Stimulated activated CD8-positive, alpha-beta memory T cell treated with anti-CD3 and anti-CD28 coated beads, Interleukin-12 subunit alpha, Interleukin-12 subunit beta, amount 100 ng/mL, for 24 hours (primary cell): ENCODE results near the gene SNX19.
"Not testable (repeated sequence)": the region's sequence is repeated elsewhere in the genome, so short reads cannot be mapped to it uniquely, and the experiment has no call there.

Experiments used
- DNase-seq: peaks from one replicate; pipeline ENCODE4 v3.0.0-alpha.2; 2020; ENCODE audit errors: extremely low read depth

SNX19 gene

GRCh38 chr11:130916238-130916855 is at the start of gene SNX19:
Gene SNX19 (minus strand): TSS chr11:130916479. CDS start chr11:130915939, 540 bp downstream.
- DNase-seq = peak; percentile 76

- DNase-seq = no peak
These were observed 47.9 kb upstream of the SNX19 start for GRCh38 chr11:130964058-130964792.

GRCh38 chr11:130947889-130948288 is 31.6 kb upstream of the SNX19 start:
- no peak for DNase-seq

GRCh38 chr11:130947481-130947880 is 31.2 kb upstream of the SNX19 start:
- DNase-seq = no peak

GRCh38 chr11:130947058-130947457 is 30.8 kb upstream of the SNX19 start:
- no peak for DNase-seq

GRCh38 chr11:130945896-130946295 is 29.6 kb upstream of the SNX19 start:
- DNase-seq = no peak

GRCh38 chr11:130940706-130941105 is 24.4 kb upstream of the SNX19 start:
- DNase-seq = no peak

- DNase-seq = no peak
These were observed 20.8 kb upstream of the SNX19 start for GRCh38 chr11:130937051-130937450.

- no peak for DNase-seq
These were observed 15.9 kb upstream of the SNX19 start for GRCh38 chr11:130932086-130932712.

GRCh38 chr11:130924750-130925149 is 8.5 kb upstream of the SNX19 start:
- no peak for DNase-seq

- not testable (repeated sequence) for DNase-seq
These were observed 4.3 kb upstream of the SNX19 start for GRCh38 chr11:130920612-130921011.

- DNase-seq = no peak
These were observed 1.8 kb upstream of the SNX19 start for GRCh38 chr11:130918081-130918480.

- DNase-seq = no peak
These were observed 631 bp upstream of the SNX19 start for GRCh38 chr11:130916910-130917309.

- no peak for DNase-seq
These were observed 559 bp downstream of the SNX19 start for GRCh38 chr11:130915603-130916237.

GRCh38 chr11:130913268-130913667 is 3.0 kb downstream of the SNX19 start:
- DNase-seq = no peak

- no peak for DNase-seq
These were observed 3.7 kb downstream of the SNX19 start for GRCh38 chr11:130912552-130912951.

- no peak for DNase-seq
These were observed 5.0 kb downstream of the SNX19 start for GRCh38 chr11:130911306-130911705.

GRCh38 chr11:130909650-130910049 is 6.6 kb downstream of the SNX19 start:
- no peak for DNase-seq

- DNase-seq = no peak
These were observed 7.3 kb downstream of the SNX19 start for GRCh38 chr11:130908770-130909625.

GRCh38 chr11:130908061-130908460 is 8.2 kb downstream of the SNX19 start:
- DNase-seq = no peak

GRCh38 chr11:130907229-130907628 is 9.1 kb downstream of the SNX19 start:
- no peak for DNase-seq

GRCh38 chr11:130906616-130907015 is 9.7 kb downstream of the SNX19 start:
- no peak for DNase-seq
